Measurements from ENCODE around the gene WDR4.
"Not testable (repeated sequence)": the region's sequence is repeated elsewhere in the genome, so short reads cannot be mapped to it uniquely, and the experiment has no call there.

The WDR4 gene

DNA sequence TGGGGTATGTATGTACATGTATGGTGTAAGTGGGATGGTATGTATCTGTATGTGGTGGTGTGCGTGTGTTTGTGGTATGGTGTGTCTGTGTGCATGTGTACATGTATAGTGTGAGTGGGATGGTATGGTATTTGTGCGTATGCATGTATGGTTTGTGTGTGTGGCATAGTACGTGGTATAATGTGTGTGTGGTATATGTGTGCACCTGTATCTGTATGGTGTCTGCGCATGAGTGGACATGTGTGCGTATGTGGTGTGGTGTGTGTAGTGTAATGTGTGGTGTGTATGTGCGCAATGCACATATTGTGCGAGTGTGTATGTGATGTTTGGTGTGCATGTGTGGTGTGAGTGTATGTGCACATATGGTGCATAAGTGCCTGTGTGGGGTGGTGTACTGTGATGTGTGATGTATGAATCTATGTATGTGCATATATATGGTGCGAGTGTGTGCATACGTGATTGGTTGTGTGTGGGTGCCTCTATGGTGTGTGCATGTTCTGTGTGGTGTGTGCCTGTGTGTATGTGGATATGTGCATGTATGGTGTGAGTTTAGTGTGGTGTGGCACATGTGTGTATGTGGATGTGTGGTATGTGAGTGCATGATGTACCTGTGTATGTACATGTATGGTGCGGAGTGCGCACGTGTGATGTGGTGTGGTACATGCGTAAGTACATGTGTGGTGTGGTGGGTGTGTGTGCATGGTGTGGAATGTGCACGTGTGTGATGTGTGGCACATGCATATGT, 38.8 kb downstream of the WDR4 start:
- DNase-seq (ENCODE audit: low spot score in 2 of 2) (no peak), ATAC-seq (no peak)
- no peak overlapping the region for H3K4me3 Mint-ChIP-seq
- H3K27ac Mint-ChIP-seq, result no peak overlapping the region
- peaks cover 54% of the 10 kb centered on the region for H3K36me3 Mint-ChIP-seq
- peaks cover 12% of the 10 kb centered on the region for H3K4me1 Mint-ChIP-seq
- no peaks in the 10 kb centered on the region for H3K9me3 Mint-ChIP-seq

DNA sequence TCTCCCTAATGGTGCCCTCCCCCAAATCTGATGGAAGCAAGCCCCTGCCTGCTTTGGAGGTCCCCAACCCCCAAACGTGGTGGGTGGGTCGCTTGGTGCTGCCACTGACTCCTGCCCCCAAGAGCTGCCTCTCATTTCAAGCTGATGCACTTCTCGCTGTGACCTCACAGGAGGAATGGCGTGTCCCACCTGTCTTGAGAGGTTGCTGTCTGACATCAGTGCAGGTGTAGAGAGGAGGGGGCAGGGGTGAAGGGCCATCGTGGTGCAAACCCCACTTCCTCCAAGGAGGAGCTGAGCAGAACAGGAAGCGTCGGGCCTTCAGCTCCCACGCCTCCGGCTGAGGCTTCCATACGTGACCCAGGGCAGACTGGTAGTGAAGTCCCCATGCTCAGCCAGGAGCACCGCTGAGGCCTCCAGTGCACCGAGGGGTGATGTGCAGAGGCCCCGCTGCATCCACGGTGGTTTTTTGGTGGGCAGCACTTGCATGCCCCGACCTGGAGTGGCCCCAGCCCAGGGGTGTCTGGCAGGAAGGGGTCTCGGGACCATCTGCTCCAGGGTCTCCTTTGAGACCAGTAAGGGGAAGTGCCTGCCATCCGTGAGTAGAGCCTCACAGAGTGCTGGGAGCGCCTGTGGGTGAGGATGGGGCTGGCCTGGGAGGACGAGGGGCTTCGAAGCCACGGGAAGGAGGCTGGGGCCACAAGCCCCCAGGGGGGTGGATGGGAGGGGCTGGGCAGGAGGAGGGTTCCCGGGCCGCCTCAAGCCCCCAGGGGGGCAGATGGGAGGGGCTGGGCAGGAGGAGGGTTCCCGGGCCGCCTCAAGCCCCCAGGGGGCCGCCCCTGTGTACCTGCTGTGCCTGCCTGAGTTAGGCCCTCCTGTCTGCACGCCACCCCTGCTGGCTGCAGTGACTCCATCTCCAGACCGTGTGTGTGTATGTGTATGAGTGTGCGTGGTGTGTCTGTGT, 39.8 kb downstream of the WDR4 start:
- no peak for ATAC-seq
- Mint-ChIP-seq H3K27ac (no peak overlapping the region), H3K36me3 (peaks cover 52% of the 10 kb centered on the region), H3K9me3 (no peaks in the 10 kb centered on the region), H3K4me1 (peaks cover 9% of the 10 kb centered on the region), H3K4me3 (no peak overlapping the region)
- DNase-seq (ENCODE audit: low spot score in 2 of 2), result no peak

DNA sequence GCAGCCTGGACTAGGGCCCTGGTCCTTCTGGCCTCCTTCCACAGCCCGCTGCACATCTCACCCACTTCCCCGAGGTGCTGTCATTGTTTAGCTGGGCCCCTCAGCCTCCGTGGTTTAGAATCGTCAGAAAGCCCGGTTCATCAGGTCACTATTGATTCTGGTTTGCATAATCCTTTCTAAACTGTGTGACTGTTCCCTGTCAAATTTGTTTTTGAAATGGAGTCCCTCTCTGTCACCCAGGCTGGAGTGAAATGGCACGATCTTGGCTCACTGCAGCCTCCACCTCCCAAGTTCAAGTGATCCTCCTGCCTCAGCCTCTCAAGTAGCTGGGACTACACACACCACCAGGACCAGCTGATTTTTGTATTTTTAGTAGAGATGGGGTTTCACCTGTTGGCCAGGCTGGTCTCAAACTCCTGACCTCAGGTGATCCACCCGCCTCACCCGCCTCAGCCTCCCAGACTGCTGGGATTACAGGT, 41.1 kb downstream of the WDR4 start:
- not testable (repeated sequence) for ATAC-seq; H3K4me3 Mint-ChIP-seq; DNase-seq (ENCODE audit: low spot score in 2 of 2); H3K9me3 Mint-ChIP-seq
- Mint-ChIP-seq H3K4me1 (peaks cover 18% of the 10 kb centered on the region), H3K36me3 (peaks cover 41% of the 10 kb centered on the region), H3K27ac (peak overlapping the region; percentile 23)

DNA sequence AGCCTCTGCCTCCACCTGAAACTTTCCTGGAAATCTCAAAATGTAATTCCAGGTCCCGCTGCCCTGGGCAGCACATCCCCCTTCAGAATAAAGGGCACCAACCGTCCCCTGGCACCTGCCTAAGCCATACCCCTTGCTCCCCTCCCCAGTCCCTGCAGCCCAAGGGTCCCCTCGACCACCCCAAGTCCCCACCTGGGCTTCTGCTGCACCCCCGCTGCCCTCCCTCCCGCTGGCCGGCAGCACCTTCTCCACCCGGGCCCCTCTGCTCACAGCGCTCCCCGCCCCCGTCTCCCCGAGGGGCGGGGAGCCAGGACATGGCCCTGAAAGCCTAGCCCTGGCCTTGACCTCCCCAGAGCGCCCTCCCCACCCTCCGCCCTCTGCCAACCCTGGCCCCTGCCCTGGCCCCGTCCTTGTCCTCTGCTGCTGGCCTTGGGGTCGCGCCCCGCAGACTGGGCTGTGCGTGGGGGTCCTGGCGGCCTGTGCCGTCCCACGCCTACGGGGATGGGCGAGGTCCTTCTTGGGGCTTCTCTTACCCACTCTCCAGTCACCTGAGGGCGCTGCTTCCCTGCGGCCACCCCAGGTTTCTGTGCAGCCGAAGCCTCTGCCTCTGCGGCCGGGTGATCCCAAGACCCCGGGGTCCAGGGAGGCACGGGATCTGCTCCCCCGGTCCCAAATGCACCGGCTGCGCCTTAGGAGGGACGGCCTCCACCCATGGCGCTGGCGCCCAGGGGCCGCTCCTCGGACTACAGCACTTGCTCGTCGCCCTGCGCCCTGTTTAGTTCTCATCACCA, 41.7 kb downstream of the WDR4 start:
- no peak overlapping the region for H3K4me3 Mint-ChIP-seq
- peak overlapping the region; percentile 23 for H3K27ac Mint-ChIP-seq
- peaks cover 40% of the 10 kb centered on the region for H3K36me3 Mint-ChIP-seq
- H3K4me1 Mint-ChIP-seq, result peaks cover 24% of the 10 kb centered on the region
- DNase-seq (ENCODE audit: low spot score in 2 of 2) (no peak), ATAC-seq (no peak)
- H3K9me3 Mint-ChIP-seq, result no peaks in the 10 kb centered on the region

DNA sequence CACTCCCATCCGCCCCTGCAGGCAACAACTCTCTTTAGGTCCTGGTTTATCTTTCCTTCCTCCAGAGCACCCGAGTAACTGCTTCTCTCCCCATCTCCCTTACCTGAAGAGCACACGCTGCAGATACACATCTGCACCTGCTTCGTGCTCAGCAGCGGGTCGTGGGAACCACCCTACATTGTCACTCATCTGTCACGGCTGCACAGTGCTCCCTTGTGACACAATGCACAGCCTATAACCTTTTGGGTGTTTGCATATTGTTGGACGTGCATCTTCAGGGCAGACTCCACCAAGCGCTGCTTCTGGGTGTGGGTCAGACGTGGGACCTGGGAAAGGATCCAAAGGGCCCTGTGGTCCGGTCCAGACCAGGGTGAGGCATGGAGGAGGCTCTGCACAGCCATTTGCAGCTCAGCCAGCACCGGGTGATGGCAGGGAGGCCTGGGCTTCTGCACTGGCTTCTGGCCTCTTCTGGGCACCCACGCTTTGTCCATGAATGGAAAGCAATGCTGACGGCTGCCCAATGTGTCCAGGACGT, 42.5 kb downstream of the WDR4 start:
- H3K4me1 Mint-ChIP-seq, result peaks cover 31% of the 10 kb centered on the region
- DNase-seq (ENCODE audit: low spot score in 2 of 2) (no peak), ATAC-seq (no peak)
- H3K4me3 Mint-ChIP-seq, result no peak overlapping the region
- no peaks in the 10 kb centered on the region for H3K9me3 Mint-ChIP-seq
- peaks cover 41% of the 10 kb centered on the region for H3K36me3 Mint-ChIP-seq
- no peak overlapping the region for H3K27ac Mint-ChIP-seq

DNA sequence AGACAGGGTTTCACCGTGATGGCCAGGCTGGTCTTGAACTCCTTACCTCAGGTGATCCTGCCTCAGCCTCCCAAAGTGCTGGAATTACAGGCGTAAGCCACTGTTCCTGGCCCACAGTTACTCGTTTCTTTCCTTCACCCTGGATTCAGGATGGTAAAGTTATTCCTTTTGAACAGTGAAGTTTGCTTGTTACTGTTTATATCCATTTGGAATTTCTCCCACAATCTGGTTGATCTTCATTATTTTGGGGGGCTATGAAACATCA, 43.0 kb downstream of the WDR4 start:
- no peak overlapping the region for H3K27ac Mint-ChIP-seq
- peaks cover 36% of the 10 kb centered on the region for H3K4me1 Mint-ChIP-seq
- no peak overlapping the region for H3K4me3 Mint-ChIP-seq
- DNase-seq (ENCODE audit: low spot score in 2 of 2) (no peak), ATAC-seq (no peak)
- no peaks in the 10 kb centered on the region for H3K9me3 Mint-ChIP-seq
- peaks cover 42% of the 10 kb centered on the region for H3K36me3 Mint-ChIP-seq

DNA sequence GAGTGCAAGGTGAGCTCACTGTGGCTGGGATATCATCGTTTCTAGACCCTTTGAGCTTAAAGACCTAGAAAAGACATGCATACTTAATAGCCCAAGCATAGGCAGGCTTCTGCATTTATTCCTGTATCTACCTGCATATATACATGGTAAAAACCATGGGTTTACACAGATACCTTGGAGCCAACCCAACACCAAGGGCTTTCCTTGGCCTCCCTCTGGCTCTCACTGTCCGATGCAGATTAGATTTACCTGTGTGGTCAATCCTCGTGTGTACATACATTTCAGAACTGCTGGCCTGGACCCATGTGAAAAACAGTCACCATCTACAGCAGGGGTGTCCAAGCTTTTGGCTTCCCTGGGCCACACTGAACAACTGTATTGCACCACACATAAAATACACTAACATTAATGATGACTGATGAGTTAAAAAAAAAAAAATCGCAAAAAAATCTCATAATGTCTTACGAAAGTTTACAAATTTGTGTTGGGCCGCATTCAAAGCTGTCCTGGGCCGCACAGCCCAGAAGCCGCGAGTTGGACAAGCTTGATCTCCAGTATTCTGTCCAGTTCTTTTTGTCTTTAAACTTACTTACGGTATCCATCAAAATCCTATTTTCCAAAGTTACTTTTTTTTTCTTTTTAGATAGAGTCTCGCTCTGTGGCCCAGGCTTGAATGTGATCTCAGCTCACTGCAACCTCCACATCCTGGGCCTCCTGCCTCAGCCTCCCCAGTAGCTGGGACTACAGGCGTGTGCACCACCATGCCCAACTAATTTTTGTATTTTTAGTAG, 43.5 kb downstream of the WDR4 start:
- ATAC-seq (no peak), DNase-seq (ENCODE audit: low spot score in 2 of 2) (no peak)
- Mint-ChIP-seq H3K27ac (no peak overlapping the region), H3K4me3 (no peak overlapping the region), H3K4me1 (peaks cover 39% of the 10 kb centered on the region), H3K9me3 (no peaks in the 10 kb centered on the region), H3K36me3 (peaks cover 42% of the 10 kb centered on the region)

DNA sequence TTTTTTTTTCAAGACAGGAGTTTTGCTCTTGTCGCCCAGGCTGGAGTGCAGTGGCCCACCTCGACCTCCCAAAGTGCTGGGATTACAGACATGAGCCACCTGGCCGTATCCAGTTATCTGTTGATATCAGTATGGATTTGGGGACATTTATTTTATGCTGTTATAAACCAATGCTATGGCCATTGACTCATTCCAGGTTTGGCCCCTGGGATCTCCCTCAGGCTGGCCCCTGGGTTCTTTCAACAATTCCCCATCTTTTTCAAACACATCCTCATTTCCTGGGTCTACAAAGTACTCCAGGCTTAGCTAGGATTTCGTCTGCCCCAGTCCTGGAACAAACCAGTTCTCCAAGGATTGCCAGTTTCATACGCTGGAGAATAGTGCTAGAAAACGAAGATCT, 44.1 kb downstream of the WDR4 start:
- no peak for DNase-seq (ENCODE audit: low spot score in 2 of 2)
- Mint-ChIP-seq H3K4me3 (no peak overlapping the region), H3K4me1 (peaks cover 42% of the 10 kb centered on the region), H3K36me3 (peaks cover 42% of the 10 kb centered on the region), H3K27ac (no peak overlapping the region), H3K9me3 (no peaks in the 10 kb centered on the region)
- no peak for ATAC-seq

DNA sequence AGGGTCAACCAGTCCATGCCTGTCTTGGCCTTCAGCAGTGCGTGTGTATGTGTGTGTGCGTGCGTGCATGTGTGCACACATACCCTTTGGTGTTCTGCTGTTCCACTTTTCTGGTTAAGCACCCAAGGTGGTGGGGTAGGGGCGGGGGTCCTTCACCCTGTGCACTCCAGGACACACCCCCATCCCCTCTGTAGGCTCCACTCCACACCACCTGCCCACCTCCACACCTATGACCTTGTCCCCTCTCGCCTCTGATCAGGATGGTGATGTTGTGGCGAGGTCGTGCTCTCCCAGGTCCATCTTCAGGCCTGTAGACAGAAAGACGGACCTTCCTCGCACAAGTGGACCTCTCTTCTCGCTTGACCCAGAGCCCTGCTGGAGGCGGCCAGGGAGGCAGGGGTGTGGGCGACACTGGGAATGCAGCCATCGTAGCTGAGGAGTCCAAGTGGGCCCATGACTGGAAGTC, 44.6 kb downstream of the WDR4 start:
- H3K27ac Mint-ChIP-seq, result no peak overlapping the region
- no peak for ATAC-seq

DNA sequence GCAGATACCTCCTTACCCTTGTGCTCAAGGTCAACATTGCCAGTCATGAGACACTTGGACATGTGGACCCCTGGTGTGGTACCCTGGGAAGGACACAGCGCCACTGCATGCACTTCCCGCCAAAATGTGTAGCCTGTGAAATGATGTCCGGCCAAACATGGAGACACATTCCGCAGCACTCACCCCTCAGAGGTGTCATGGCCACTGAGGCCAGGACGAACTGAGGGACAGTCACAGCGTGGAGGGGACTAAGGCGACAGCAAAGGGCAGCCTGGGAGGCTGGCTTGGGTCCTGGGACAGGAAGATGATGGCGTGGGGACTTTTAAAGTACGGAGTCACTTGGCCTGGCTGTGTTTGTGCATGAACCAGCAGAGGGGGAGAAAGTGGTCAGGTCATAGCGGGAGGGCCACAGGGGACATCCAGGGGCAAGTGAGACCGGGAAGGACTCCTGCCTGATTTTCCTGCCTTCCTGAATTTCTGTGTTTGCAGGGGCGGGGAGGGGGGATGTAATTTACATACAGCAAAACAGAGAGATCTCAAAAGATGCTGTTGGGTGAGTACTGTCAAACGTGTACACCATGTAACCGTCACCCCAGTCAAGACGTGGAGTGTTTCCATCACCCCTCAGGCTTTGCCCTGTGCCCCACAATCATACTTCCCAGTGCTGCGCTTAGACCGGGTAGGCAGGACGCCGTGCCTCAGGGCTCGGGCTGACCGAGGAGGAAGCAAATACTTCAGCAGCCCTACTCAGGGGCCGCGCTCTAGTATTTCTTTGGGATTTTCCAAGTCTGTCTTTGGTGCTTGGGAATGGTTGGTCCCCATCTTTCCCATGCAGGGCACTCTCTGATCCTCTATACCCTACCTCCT, 45.2 kb downstream of the WDR4 start:
- Mint-ChIP-seq H3K4me3 (no peak overlapping the region), H3K9me3 (no peaks in the 10 kb centered on the region), H3K27ac (peak overlapping the region; percentile 66), H3K4me1 (peaks cover 39% of the 10 kb centered on the region), H3K36me3 (peaks cover 36% of the 10 kb centered on the region)
- no peak for ATAC-seq
- no peak for DNase-seq (ENCODE audit: low spot score in 2 of 2)

More for the DNA sequence above, 44.6 kb downstream of the WDR4 start:
- Mint-ChIP-seq H3K9me3 (no peaks in the 10 kb centered on the region), H3K36me3 (peaks cover 42% of the 10 kb centered on the region), H3K4me3 (no peak overlapping the region), H3K4me1 (peaks cover 42% of the 10 kb centered on the region)
- DNase-seq (ENCODE audit: low spot score in 2 of 2), result no peak

DNA sequence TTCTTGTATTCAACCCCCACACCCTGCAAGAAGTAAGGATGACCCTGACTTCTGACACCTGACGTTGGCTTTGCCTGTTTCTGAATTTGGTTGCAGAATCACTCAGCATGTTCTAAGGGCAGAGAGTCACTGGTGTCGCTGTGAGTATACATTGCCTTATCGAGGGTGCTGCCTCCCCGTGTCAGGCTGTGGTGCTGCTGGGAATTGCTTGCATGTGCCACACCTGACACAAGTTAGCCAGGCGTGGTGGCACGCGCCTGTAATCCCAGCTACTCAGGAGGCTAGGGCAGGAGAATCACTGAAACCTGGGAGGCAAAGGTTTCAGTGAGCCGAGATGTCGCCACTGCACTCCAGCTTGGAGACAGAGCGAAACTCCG, 45.9 kb downstream of the WDR4 start:
- DNase-seq (ENCODE audit: low spot score in 2 of 2), result peak in 1 of 2 donors; percentile 63
- Mint-ChIP-seq H3K36me3 (peaks cover 35% of the 10 kb centered on the region), H3K27ac (peak overlapping the region; percentile 66), H3K4me1 (peaks cover 37% of the 10 kb centered on the region), H3K4me3 (peak overlapping the region; percentile 15), H3K9me3 (no peaks in the 10 kb centered on the region)
- peak; percentile 87 for ATAC-seq

DNA sequence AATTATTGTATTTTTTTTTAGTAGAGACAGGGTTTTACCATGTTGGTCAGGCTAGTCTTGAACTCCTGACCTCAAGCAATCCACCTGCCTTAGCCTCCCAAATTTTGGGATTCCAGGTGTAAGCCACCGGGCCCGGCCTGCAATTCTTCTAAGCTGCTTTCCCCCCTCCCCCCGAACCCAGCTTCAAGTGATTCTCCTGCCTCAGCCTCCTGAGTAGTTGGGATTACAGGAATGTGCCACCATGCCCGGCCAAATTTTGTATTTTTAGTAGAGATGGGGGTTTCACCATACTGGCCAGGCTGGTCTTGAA, 47.1 kb downstream of the WDR4 start:
- H3K9me3 Mint-ChIP-seq; H3K4me3 Mint-ChIP-seq; DNase-seq (ENCODE audit: low spot score in 2 of 2); H3K27ac Mint-ChIP-seq; ATAC-seq: not testable (repeated sequence)
- peaks cover 35% of the 10 kb centered on the region for H3K36me3 Mint-ChIP-seq
- peaks cover 37% of the 10 kb centered on the region for H3K4me1 Mint-ChIP-seq

DNA sequence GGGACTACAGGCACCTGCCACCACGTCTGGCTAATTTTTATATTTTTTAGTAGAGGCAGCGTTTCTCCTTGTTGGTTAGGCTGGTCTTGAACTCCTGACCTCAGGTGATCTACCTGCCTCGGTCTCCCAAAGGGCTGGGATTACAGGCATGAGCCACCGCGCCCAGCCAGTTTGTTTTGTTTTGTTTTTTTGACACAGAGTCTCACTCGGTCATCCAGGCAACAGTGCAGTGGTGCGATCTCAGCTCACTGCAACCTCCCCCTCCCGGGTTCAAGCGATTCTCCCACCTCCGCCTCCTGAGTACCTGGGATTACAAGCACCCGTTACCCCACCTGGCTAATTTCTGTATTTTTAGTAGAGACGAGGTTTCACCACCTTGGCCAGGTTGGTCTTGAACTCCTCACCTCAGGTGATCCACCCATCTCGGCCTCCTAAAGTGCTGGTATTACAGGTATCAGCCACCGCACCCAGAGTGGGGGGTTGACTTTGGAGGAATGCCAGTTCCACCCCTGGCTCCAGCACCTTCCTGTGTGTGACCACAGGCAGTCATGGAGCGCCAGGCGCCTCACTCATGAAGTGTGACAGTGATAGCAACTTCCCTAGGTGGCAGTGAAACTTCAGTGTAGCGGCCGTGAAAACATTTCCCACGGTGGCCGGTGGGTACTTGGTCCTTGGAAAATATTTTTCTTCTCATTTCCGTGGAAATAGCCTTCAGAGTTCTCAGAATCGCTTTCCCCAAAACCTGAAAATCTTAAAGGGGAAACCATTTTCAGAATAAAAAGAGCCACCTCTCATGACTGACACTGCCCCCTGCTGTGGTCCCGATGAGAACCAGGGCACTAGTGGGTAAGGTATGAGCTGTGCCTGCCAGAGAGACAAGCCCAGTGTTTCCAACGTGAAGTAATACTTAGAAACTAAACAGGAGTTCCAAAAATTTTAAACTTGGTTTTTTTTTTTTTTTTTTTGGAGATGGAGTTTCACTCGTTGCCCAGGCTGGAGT, 48.6 kb downstream of the WDR4 start:
- H3K9me3 Mint-ChIP-seq, result no peaks in the 10 kb centered on the region
- H3K27ac Mint-ChIP-seq, result peak overlapping the region; percentile 10
- peaks cover 37% of the 10 kb centered on the region for H3K4me1 Mint-ChIP-seq
- H3K36me3 Mint-ChIP-seq, result peaks cover 21% of the 10 kb centered on the region
- ATAC-seq (peak; percentile 44), DNase-seq (ENCODE audit: low spot score in 2 of 2) (no peak)
- H3K4me3 Mint-ChIP-seq, result no peak overlapping the region

All from stimulated activated effector memory CD8-positive, alpha-beta T cell treated with anti-CD3 and anti-CD28 coated beads, Interleukin-12 subunit alpha, Interleukin-12 subunit beta, amount 100 ng/mL, for 72 hours (primary cell).